ENCODE measurements around the gene DCTPP1.
"Not testable (repeated sequence)": the region's sequence is repeated elsewhere in the genome, so short reads cannot be mapped to it uniquely, and the experiment has no call there.

DCTPP1 gene

DNA sequence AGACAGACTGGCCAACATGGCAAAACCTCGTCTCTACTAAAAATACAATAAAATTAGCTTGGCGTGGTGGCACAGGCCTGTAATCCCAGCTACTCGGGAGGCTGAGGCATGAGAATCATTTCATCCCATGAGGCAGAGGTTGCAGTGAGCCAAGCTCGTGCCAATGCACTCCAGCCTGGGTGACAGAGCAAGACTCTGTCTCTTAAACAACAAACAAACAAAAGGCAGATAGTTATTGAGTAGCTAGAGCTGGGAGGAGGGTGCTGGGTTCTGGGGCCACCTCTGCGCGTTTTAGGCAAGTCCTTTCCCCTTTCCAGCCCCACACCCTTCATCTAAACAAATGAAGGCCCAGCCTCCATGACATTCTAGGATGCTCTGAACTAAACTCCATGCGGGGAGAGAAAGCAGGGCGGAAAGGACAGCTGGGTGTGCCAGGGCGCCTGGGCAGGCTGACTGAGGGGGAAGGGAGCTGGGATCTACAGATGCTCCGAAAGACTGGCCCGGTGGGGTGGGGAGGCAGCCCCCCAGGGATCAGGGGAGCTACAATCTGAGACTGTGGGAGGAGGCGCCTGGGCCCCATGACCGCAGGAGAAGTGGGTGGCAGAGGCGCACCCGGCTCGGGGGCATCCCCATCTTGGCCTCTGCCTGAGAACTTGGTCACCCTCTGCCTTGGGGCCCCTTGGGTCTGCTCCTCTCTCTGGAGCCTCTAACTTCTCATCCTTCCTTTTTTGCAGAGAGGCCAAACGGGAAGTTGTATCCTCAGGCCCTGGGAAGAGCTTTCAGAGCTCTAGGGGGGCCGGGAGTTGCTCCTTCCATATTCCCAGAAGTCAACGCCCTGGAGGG lies 43.6 kb upstream of the DCTPP1 start:
- in situ Hi-C loops (cut with HindIII; ENCODE audit: low sequenced_read_pairs), result no loop called here
- no peak for DNase-seq (ENCODE audit: low read depth)
- TF ChIP-seq, protein P1, sequence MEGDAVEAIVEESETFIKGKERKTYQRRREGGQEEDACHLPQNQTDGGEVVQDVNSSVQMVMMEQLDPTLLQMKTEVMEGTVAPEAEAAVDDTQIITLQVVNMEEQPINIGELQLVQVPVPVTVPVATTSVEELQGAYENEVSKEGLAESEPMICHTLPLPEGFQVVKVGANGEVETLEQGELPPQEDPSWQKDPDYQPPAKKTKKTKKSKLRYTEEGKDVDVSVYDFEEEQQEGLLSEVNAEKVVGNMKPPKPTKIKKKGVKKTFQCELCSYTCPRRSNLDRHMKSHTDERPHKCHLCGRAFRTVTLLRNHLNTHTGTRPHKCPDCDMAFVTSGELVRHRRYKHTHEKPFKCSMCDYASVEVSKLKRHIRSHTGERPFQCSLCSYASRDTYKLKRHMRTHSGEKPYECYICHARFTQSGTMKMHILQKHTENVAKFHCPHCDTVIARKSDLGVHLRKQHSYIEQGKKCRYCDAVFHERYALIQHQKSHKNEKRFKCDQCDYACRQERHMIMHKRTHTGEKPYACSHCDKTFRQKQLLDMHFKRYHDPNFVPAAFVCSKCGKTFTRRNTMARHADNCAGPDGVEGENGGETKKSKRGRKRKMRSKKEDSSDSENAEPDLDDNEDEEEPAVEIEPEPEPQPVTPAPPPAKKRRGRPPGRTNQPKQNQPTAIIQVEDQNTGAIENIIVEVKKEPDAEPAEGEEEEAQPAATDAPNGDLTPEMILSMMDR (IDR thresholded peaks at IDR 0.05; ENCODE audit: low read depth, low read length, missing control alignments), result no peak
- H3K4me3 ChIP-seq (ENCODE audit: low read depth, low read length), result no peak overlapping the region

DNA sequence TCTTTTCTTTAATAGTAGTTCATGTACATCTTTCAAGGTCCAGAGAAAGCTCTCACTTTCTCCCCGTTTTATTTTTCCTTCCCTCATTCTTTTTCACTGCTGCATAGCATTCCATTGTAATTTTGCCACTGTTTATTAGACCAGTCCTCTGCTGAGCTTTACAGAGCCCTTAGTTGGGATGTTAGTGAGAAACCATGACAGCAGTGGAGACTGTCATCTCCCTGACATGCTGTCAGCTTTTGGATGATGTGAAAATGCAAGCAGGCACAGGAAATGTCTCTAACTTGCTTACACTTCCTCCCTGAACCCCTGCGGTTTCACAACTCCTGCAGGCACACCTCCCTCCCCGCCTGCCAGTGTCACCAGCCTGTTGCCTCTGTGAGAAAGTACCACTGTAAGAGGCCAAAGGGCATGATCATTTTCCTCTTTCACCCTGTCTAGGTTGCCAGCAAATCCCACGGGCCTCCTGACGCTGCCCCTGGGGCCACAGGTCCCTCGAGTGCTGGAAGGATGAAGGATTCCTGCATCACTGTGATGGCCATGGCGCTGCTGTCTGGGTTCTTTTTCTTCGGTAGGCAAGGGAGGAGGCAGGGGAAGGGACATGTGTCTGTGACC lies 42.6 kb upstream of the DCTPP1 start, which contains the start of gene ITGAL:
ITGAL (plus strand) TSS at position 415 of the 615 bp plus-strand sequence; CDS start at position 511, 96 bp downstream.
- no peak within 1 kb of the TSS for H3K4me3 ChIP-seq (ENCODE audit: low read depth, low read length)
- no peak for DNase-seq (ENCODE audit: low read depth)
- in situ Hi-C loops (cut with HindIII; ENCODE audit: low sequenced_read_pairs), result no loop called here
- TF ChIP-seq, protein P1 (IDR thresholded peaks at IDR 0.05; ENCODE audit: low read depth, low read length, missing control alignments), result no peak

DNA sequence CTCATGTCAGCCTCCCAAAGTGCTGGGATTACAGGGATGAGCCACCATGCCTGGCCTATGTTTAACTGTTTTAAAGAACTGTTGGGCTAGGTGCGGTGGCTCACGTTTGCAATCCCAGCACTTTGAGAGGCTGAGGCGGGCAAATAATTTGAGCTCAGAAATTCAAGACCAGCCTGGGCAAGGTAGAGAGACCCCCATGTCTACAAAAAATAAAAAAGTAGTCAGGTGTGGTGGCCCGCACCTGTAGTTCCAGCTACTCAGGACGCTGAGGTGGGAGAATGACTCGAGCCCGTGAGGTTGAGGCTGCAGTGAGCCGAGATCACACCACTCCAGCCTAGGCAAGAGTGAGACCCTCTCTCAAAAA lies 40.8 kb upstream of the DCTPP1 start:
- in situ Hi-C loops (cut with HindIII; ENCODE audit: low sequenced_read_pairs), result no loop called here
- no peak overlapping the region for H3K4me3 ChIP-seq (ENCODE audit: low read depth, low read length)
- TF ChIP-seq, protein P1 (IDR thresholded peaks at IDR 0.05; ENCODE audit: low read depth, low read length, missing control alignments), result no peak
- no peak for DNase-seq (ENCODE audit: low read depth)

DNA sequence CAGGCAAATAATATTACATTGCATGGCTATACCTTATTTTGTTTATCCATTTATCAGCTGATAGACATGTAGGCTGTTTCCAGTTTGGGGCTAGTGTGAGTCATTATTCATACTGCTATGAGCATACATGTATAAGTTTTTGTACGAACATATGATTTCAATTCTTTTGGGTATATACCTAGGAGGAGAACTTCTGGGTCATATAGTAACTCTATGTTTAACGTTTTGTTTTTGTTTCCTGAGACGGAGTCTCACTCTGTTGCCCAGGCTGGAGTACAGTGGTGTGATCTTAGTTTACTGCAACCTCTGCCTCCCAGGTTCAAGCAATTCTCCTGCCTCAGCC lies 40.3 kb upstream of the DCTPP1 start:
- in situ Hi-C loops (cut with HindIII; ENCODE audit: low sequenced_read_pairs), result no loop called here
- TF ChIP-seq, protein P1 (IDR thresholded peaks at IDR 0.05; ENCODE audit: low read depth, low read length, missing control alignments), result no peak
- no peak overlapping the region for H3K4me3 ChIP-seq (ENCODE audit: low read depth, low read length)
- no peak for DNase-seq (ENCODE audit: low read depth)

DNA sequence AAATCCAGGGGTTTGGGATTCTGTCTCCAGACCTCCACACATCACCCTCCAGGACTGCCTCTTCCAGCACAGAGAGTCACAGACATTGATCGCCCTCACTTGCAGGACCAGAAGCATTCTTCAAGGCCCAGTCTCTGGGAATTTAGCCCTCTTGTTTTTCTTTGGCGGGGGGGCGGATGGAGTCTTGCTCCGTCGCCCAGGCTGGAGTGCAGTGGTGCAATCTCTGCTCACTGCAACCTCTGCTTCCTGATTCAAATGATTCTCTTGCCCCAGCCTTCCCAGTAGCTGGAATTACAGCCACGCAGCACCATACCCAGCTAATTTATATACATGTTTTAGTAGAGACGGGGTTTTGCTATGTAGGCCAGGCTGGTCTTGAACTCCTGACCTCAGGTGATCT lies 34.2 kb upstream of the DCTPP1 start:
- no peak overlapping the region for H3K4me3 ChIP-seq (ENCODE audit: low read depth, low read length)
- DNase-seq (ENCODE audit: low read depth), result no peak
- TF ChIP-seq, protein P1 (IDR thresholded peaks at IDR 0.05; ENCODE audit: low read depth, low read length, missing control alignments), result no peak
- in situ Hi-C loops (cut with HindIII; ENCODE audit: low sequenced_read_pairs), result no loop called here

DNA sequence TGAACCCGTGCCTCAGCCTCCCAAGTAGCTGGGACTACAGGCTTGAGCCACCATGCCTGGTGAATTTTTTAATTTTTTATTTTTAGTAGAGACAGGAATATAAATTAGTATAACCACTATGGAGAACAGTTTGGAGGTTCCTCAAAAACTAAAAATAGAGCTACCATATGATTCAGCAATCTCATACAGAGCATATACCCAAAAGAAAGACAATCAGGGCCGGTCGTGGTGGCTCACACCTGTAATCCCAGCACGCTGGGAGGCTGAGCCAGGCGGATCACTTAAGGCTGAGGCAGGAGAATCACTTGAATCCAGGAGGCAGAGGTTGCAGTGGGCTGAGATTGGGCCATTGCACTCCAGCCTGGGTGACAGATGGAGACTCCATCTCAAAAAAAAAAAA lies 31.6 kb upstream of the DCTPP1 start:
- DNase-seq (ENCODE audit: low read depth); in situ Hi-C loops (cut with HindIII; ENCODE audit: low sequenced_read_pairs); H3K4me3 ChIP-seq (ENCODE audit: low read depth, low read length): not testable (repeated sequence)

DNA sequence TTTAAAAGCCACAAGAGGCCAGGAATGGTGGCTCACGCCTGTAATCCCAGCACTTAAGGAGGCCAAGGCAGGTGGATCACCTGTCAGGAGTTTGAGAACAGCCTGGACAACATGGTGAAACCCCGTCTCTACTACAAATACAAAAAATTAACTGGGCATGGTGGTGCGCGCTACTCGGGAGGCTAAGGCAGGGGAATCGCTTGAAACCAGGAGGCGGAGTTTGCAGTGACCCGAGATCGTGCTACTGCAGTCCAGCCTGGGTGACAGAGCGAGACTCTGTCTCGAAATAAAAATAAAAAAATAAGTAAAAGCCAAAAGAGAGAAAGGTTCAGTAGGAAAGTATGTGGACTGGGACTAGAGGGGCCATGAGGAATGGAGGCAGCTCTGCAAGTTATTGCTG lies 29.6 kb upstream of the DCTPP1 start:
- in situ Hi-C loops (cut with HindIII; ENCODE audit: low sequenced_read_pairs), result no loop called here
- TF ChIP-seq, protein P1 (IDR thresholded peaks at IDR 0.05; ENCODE audit: low read depth, low read length, missing control alignments), result no peak
- H3K4me3 ChIP-seq (ENCODE audit: low read depth, low read length), result no peak overlapping the region
- no peak for DNase-seq (ENCODE audit: low read depth)

Data from astrocyte of the cerebellum (primary cell).